IPS-20b (cell line): ENCODE measurements around the gene CLEC7A.
A peak's percentile ranks its signal among the peaks of the same experiment; 100 is the strongest.

Experiments used
- H3K27ac ChIP-seq: one replicate; pipeline ENCODE4 v1.5.1; 2013; ENCODE audit warnings: low read length
- H3K27me3 ChIP-seq: 2 replicates; pipeline ENCODE4 v1.6.1; 2013; ENCODE audit warnings: mild to moderate bottlenecking, low read length, inconsistent platforms; ENCODE audit not compliant: insufficient read depth
- H3K36me3 ChIP-seq: 2 replicates; pipeline ENCODE4 v1.6.1; 2013; ENCODE audit warnings: low read depth, mild to moderate bottlenecking, inconsistent platforms, low read length, moderate library complexity; ENCODE audit not compliant: insufficient read depth
- H3K4me1 ChIP-seq: 2 replicates; pipeline ENCODE4 v1.6.1; 2013; ENCODE audit warnings: mild to moderate bottlenecking, control low read depth, inconsistent platforms, low read length, moderate library complexity; ENCODE audit not compliant: insufficient read depth
- H3K4me3 ChIP-seq: 2 replicates; pipeline ENCODE4 v1.5.1; 2013; ENCODE audit warnings: mild to moderate bottlenecking, low read length, inconsistent platforms
- H3K9ac ChIP-seq: 2 replicates; pipeline ENCODE4 v1.6.1; 2013; ENCODE audit warnings: low read depth, mild to moderate bottlenecking, inconsistent platforms, low read length, moderate library complexity
- H3K9me3 ChIP-seq: 2 replicates; pipeline ENCODE4 v1.6.1; 2013; ENCODE audit warnings: mild to moderate bottlenecking, low read depth, low read length, inconsistent platforms; ENCODE audit not compliant: insufficient read depth

The CLEC7A gene

DNA sequence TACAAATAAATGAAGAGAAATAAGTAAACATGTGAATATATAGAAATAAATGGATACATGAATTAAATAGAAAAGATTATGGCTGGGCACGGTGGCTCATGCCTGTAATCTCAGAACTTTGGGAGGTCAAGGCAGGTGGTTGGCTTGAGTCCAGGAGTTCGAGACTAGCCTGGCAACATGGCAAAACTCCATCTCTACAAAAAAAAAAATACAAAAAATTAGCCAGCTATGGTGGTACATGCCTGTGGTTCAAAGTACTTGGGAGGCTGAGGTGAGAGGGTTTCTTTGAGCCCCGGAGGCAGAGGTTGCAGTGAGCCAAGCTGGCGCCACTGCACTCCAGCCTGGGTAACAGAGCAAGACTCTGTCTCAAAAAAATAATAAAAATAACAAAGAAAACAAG, 5.1 kb upstream of the CLEC7A start:
- no peaks in the 10 kb centered on the region for H3K36me3 ChIP-seq
- no peak overlapping the region for H3K27ac ChIP-seq
- no peak overlapping the region for H3K4me3 ChIP-seq
- no peaks in the 10 kb centered on the region for H3K9me3 ChIP-seq
- H3K9ac ChIP-seq, result no peak overlapping the region
- peaks cover 23% of the 10 kb centered on the region for H3K4me1 ChIP-seq
- no peaks in the 10 kb centered on the region for H3K27me3 ChIP-seq

GRCh38 chr12:10132850-10133370, 2.9 kb upstream of the CLEC7A start:
- Histone ChIP-seq H3K4me1 (peaks cover 31% of the 10 kb centered on the region), H3K36me3 (no peaks in the 10 kb centered on the region), H3K9me3 (no peaks in the 10 kb centered on the region), H3K4me3 (peak overlapping the region; percentile 34), H3K9ac (peak overlapping the region; percentile 42; the same call in 1 of the 2 replicates), H3K27ac (peak overlapping the region; percentile 25), H3K27me3 (no peaks in the 10 kb centered on the region)

GRCh38 chr12:10131111-10131690, 1.2 kb upstream of the CLEC7A start:
- Histone ChIP-seq H3K27me3 (no peaks in the 10 kb centered on the region), H3K9me3 (no peaks in the 10 kb centered on the region), H3K36me3 (no peaks in the 10 kb centered on the region), H3K27ac (no peak overlapping the region), H3K4me3 (no peak overlapping the region), H3K9ac (no peak overlapping the region), H3K4me1 (peaks cover 31% of the 10 kb centered on the region)

DNA sequence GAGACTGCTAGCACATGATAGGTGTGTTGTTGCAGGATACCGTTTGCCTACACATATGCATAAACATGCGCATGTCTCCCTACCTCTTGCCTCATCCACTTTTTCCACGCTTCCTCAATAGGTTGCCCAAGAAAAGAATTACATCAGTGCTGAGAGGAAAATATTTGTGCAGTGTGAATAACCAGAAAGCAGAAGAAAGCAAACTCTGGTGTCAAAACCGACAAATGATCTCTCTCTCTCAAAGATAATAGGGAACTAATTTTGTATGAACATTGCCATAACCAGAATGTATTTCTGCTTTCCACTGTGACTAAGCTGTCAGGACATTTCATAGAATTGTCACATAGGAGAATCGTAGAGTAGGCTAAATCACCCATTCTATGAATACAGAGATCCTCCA, 1.3 kb downstream of the CLEC7A start:
- H3K27me3 ChIP-seq, result no peaks in the 10 kb centered on the region
- no peak overlapping the region for H3K9ac ChIP-seq

DNA sequence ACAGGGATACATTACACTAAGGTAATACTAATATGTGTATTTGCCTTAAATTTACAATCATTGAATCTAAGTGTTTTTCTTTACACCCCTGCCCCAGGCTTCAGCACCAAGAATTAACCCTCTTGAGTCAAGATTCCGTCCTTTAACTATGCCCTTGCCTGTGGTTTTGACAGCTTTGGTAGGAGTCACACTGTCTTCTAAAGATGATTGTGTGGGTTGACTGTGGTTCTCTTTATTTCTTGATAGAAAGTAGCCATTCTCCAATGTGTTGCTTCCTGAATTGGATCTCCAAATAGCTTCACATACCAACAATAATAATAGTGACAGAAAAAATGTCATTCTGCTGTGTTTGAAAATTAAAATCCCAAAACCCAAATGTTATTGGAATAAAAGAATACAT, 3.6 kb downstream of the CLEC7A start:
- no peak overlapping the region for H3K27ac ChIP-seq
- no peak overlapping the region for H3K9ac ChIP-seq
- no peak overlapping the region for H3K4me3 ChIP-seq
- H3K27me3 ChIP-seq, result no peaks in the 10 kb centered on the region
- no peaks in the 10 kb centered on the region for H3K9me3 ChIP-seq
- peaks cover 14% of the 10 kb centered on the region for H3K4me1 ChIP-seq
- no peaks in the 10 kb centered on the region for H3K36me3 ChIP-seq

More for the DNA sequence above, 1.3 kb downstream of the CLEC7A start:
- Histone ChIP-seq H3K4me3 (no peak overlapping the region), H3K27ac (no peak overlapping the region), H3K36me3 (no peaks in the 10 kb centered on the region), H3K9me3 (no peaks in the 10 kb centered on the region), H3K4me1 (peaks cover 29% of the 10 kb centered on the region)

GRCh38 chr12:10122689-10123088, 7.3 kb downstream of the CLEC7A start:
- Histone ChIP-seq H3K36me3 (no peaks in the 10 kb centered on the region), H3K27me3 (no peaks in the 10 kb centered on the region), H3K27ac (no peak overlapping the region), H3K9me3 (no peaks in the 10 kb centered on the region), H3K9ac (no peak overlapping the region), H3K4me1 (no peaks in the 10 kb centered on the region), H3K4me3 (no peak overlapping the region)

DNA sequence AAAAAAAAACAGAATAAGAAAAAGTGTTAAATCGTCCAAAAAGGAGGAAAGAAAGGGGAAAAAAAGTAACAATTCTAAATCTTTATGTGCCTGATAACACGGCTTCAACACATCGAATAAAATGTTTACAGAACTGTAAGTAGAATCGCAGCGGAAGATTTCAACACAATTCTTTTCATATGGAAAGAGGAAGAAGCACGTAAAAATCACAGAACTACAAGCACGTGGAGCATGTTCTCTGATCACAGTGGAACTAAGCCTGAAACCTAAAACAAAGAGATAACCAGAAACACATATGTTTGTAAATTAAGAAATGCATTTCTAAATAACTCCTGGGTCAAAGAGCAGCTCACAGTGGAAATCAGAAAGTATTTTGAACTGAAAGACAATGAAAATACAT, 8.7 kb downstream of the CLEC7A start:
- Histone ChIP-seq H3K27ac (no peak overlapping the region), H3K9me3 (no peaks in the 10 kb centered on the region), H3K4me3 (no peak overlapping the region), H3K27me3 (no peaks in the 10 kb centered on the region), H3K9ac (no peak overlapping the region), H3K4me1 (no peaks in the 10 kb centered on the region), H3K36me3 (no peaks in the 10 kb centered on the region)

DNA sequence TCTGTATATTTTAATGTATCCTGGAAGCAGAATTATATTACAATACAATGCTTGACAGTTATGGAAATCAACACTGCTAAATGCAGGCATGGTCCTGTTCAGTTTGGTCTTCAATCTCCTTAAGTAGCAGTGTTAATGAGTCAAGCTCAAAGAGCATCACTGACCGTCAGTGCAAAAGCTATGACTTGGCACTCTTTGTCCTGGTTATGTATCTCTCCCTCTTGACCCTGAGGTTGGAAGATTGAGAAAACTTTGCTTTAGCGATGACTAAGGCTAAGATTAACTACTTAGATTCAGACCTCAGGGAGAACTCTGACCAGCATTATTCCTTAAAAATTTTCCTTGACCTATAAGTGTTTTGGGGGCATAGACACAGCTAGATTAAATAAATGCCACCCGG, 10.9 kb downstream of the CLEC7A start:
- H3K36me3 ChIP-seq, result no peaks in the 10 kb centered on the region
- H3K4me1 ChIP-seq, result no peaks in the 10 kb centered on the region
- no peaks in the 10 kb centered on the region for H3K27me3 ChIP-seq
- H3K9ac ChIP-seq, result no peak overlapping the region
- no peaks in the 10 kb centered on the region for H3K9me3 ChIP-seq
- no peak overlapping the region for H3K4me3 ChIP-seq
- H3K27ac ChIP-seq, result no peak overlapping the region

DNA sequence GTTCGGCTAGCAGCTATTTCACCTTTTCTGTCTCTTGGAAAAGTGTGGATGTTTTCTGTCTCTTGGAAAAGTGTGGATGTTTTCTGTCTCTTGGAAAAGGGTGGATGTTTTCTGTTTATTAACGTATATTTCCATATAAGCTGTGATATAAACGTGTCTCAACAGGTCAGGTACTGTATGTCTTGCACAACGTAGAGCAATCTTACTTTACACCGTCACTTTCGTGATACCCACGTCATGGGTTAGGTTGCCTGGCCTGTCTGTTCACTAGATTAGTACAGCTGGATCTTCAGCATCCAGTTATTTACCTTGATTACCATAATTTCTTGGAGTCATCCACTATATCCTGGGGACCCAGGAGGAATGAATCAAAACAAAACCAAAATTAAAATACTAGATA, 14.1 kb downstream of the CLEC7A start:
- H3K4me3 ChIP-seq, result no peak overlapping the region
- no peaks in the 10 kb centered on the region for H3K27me3 ChIP-seq
- no peaks in the 10 kb centered on the region for H3K4me1 ChIP-seq

GRCh38 chr12:10115311-10115710, 14.7 kb downstream of the CLEC7A start:
- Histone ChIP-seq H3K4me1 (no peaks in the 10 kb centered on the region), H3K9me3 (no peaks in the 10 kb centered on the region; the same call in 1 of the 2 replicates), H3K27ac (no peak overlapping the region), H3K36me3 (no peaks in the 10 kb centered on the region), H3K27me3 (no peaks in the 10 kb centered on the region), H3K9ac (no peak overlapping the region), H3K4me3 (no peak overlapping the region)

More for the DNA sequence above, 14.1 kb downstream of the CLEC7A start:
- Histone ChIP-seq H3K36me3 (no peaks in the 10 kb centered on the region), H3K27ac (no peak overlapping the region), H3K9me3 (no peaks in the 10 kb centered on the region; the same call in 1 of the 2 replicates), H3K9ac (no peak overlapping the region)

DNA sequence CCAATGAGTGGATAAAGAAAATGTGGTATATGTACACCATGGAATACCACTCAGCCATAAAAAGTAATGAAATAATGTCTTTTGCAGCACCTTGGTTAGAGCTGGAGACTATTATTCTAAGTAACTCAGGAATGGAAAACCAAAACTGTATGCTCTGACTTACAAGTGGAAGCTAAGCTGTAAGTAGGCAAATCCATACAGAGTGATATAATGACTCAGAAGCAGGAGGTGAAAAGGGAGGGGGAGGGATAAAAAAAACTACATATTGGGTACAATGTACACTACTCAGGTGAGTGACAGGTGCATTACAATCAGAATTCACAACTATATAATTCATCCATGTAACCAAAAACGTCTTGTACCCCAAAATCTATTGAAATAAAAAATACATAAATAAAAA, 16.1 kb downstream of the CLEC7A start:
- Histone ChIP-seq H3K27ac (no peak overlapping the region), H3K9ac (no peak overlapping the region), H3K4me1 (no peaks in the 10 kb centered on the region), H3K4me3 (no peak overlapping the region), H3K27me3 (no peaks in the 10 kb centered on the region), H3K36me3 (no peaks in the 10 kb centered on the region), H3K9me3 (no peaks in the 10 kb centered on the region; the same call in 1 of the 2 replicates)

GRCh38 chr12:10113075-10113474, 16.9 kb downstream of the CLEC7A start:
- no peaks in the 10 kb centered on the region for H3K4me1 ChIP-seq
- H3K36me3 ChIP-seq, result no peaks in the 10 kb centered on the region
- H3K27me3 ChIP-seq, result no peaks in the 10 kb centered on the region
- no peak overlapping the region for H3K27ac ChIP-seq
- no peak overlapping the region for H3K9ac ChIP-seq
- no peaks in the 10 kb centered on the region; the same call in 1 of the 2 replicates for H3K9me3 ChIP-seq
- no peak overlapping the region for H3K4me3 ChIP-seq
